H54 (cell line): ENCODE measurements around the gene RNPEPL1.
A peak's percentile ranks its signal among the peaks of the same experiment; 100 is the strongest.

ENCODE experiments used
- DNase-seq: peaks from one replicate; pipeline ENCODE4 v3.0.0; 2011; ENCODE audit warnings: low spot score, mixed read lengths; ENCODE audit not compliant: insufficient read length
- FAIRE-seq: peaks from 3 replicates; lab custom pipeline; 2011; peaks lifted over from hg19 to GRCh38; lab: Jason Lieb, UNC
- POLR2A ChIP-seq: IDR thresholded peaks from 2 replicates; pipeline ENCODE4 v1.6.1; 2011; ENCODE audit warnings: low read depth, mild to moderate bottlenecking, low read length

RNPEPL1 gene

GRCh38 chr2:240573516-240574385 lies 5.5 kb downstream of the RNPEPL1 start:
- FAIRE-seq = no peak
- no peak for TF ChIP-seq POLR2A
- no peak for DNase-seq

GRCh38 chr2:240574386-240575100 lies 6.3 kb downstream of the RNPEPL1 start:
- FAIRE-seq = no peak
- DNase-seq = no peak
- TF ChIP-seq POLR2A = no peak

GRCh38 chr2:240575101-240575965 lies 7.0 kb downstream of the RNPEPL1 start:
- no peak for TF ChIP-seq POLR2A
- no peak for FAIRE-seq
- DNase-seq = no peak

- TF ChIP-seq POLR2A = no peak
- DNase-seq = no peak
- FAIRE-seq = no peak
Measured at GRCh38 chr2:240576036-240576435, 7.8 kb downstream of the RNPEPL1 start.

- FAIRE-seq (no peak), DNase-seq (no peak)
- TF ChIP-seq POLR2A = no peak
Measured at GRCh38 chr2:240576436-240577205, 8.3 kb downstream of the RNPEPL1 start.

- FAIRE-seq = no peak
- TF ChIP-seq POLR2A = no peak
- DNase-seq = no peak
Measured at GRCh38 chr2:240577281-240578109, 9.2 kb downstream of the RNPEPL1 start.

- TF ChIP-seq POLR2A = no peak
- FAIRE-seq (no peak), DNase-seq (no peak)
Measured at GRCh38 chr2:240578110-240578450, 9.8 kb downstream of the RNPEPL1 start.

GRCh38 chr2:240578488-240578887 lies 10.2 kb downstream of the RNPEPL1 start:
- FAIRE-seq = no peak
- no peak for TF ChIP-seq POLR2A
- DNase-seq = no peak

GRCh38 chr2:240579071-240579762 lies 10.9 kb downstream of the RNPEPL1 start:
- FAIRE-seq (no peak), DNase-seq (no peak)
- no peak for TF ChIP-seq POLR2A

- peak; percentile 94 for FAIRE-seq
- DNase-seq = peak; percentile 87
- TF ChIP-seq POLR2A = no peak
Measured at GRCh38 chr2:240579771-240580614, 11.7 kb downstream of the RNPEPL1 start.

GRCh38 chr2:240581811-240582210 lies 13.5 kb downstream of the RNPEPL1 start:
- FAIRE-seq (no peak), DNase-seq (no peak)
- TF ChIP-seq POLR2A = no peak
